ENCODE results near the gene RIC8A. TPM values are rescaled to one million over a fixed set of nuclear protein-coding genes. Genes with fewer than 3 reads are reported as not detected.

Gene RIC8A
- total RNA-seq, 4 donors from 2014 or later, result 76.8 to 137 (median 123) TPM

DNA sequence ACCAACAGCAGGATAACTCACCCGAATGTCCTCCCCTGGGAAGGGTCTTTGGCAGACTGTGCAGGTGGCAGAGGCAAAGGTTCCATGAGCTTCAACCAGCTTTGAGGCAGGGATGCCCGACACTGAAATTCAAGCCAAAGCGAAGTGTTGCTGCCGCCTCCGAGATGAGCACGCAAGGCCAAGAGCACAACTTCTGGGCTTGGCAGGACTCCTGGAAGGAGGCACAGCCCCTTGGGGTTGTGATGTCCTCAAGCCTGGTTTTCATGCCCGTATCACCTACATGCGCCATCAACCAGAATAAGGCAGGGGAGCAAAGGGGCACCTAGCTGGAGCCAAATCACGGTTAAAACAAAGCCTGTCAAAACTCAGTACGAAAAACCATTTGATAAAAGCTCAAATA lies 22.9 kb downstream of the RIC8A start:
- peaks cover 6 to 9% (median 9%) of the 10 kb centered on the region in 4 donors for H3K4me1 ChIP-seq
- intact Hi-C loops (cut with DNase I), result no loop called here
- DNase-seq (ENCODE audit: extremely low spot score), result no peak
- no peaks in the 10 kb centered on the region for H3K9me3 ChIP-seq
- peaks cover 0 to 50% (median 22%) of the 10 kb centered on the region in 4 donors for H3K36me3 ChIP-seq
- H3K4me3 ChIP-seq, result no peak overlapping the region
- TF ChIP-seq, protein P1, sequence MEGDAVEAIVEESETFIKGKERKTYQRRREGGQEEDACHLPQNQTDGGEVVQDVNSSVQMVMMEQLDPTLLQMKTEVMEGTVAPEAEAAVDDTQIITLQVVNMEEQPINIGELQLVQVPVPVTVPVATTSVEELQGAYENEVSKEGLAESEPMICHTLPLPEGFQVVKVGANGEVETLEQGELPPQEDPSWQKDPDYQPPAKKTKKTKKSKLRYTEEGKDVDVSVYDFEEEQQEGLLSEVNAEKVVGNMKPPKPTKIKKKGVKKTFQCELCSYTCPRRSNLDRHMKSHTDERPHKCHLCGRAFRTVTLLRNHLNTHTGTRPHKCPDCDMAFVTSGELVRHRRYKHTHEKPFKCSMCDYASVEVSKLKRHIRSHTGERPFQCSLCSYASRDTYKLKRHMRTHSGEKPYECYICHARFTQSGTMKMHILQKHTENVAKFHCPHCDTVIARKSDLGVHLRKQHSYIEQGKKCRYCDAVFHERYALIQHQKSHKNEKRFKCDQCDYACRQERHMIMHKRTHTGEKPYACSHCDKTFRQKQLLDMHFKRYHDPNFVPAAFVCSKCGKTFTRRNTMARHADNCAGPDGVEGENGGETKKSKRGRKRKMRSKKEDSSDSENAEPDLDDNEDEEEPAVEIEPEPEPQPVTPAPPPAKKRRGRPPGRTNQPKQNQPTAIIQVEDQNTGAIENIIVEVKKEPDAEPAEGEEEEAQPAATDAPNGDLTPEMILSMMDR (IDR thresholded peaks at IDR 0.05), result no peak
- TF ChIP-seq POLR2A (IDR thresholded peaks at IDR 0.05; ENCODE audit: low read depth) (no peak), EP300 (IDR thresholded peaks at IDR 0.05) (no peak), POLR2AphosphoS5 (IDR thresholded peaks at IDR 0.05) (no peak)
- H3K27ac ChIP-seq (replicated peaks in 1 of 4), result no peak overlapping the region
- H3K27me3 ChIP-seq, result no peaks in the 10 kb centered on the region
- 88% methylated on average over 10 of the region's 10 CpGs for WGBS

DNA sequence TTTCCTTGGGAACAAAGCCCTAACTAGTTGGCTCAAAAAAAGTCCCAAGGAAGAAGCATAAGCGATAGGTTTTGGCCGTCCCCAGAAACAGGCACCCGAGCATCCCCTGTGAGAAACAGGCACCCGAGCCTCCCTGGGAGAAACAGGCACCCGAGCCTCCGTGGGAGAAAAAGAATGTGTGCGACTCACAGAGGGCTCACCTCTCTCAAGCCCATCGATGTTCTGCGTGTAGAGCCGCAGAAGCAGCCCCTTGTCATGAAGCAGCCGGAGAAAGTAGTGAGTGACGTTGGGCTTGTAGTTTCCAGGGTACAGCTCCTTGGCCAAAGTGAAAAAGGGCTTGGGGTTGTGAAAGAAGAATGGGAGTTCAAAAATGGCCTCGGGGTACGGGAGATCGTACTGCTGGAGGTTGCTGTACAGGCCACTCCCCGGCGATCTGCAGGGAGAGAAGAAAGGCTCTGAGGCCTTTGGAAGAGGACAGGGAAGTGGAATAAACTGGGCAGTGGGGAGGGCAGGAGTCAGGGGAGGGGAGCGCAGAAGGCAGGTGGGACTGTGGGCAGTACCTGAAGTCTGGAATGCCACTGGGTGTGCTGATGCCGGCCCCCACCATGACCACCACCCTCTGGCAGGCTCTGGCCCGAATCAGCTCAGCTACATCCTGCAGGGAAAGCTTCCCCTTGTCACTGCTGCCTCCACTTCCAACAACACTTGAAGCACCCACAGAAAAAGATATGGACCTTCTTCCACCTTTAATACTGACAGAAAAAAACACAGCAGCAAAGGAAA lies 25.5 kb downstream of the RIC8A start:
- Histone ChIP-seq H3K4me3 (no peak overlapping the region), H3K9me3 (no peaks in the 10 kb centered on the region), H3K36me3 (peaks cover 0 to 43% (median 17%) of the 10 kb centered on the region in 4 donors), H3K27ac (replicated peaks in 1 of 4) (no peak overlapping the region), H3K4me1 (peaks cover 15 to 24% (median 19%) of the 10 kb centered on the region in 4 donors), H3K27me3 (no peaks in the 10 kb centered on the region)
- DNase-seq (ENCODE audit: extremely low spot score), result no peak
- intact Hi-C loops (cut with DNase I), result no loop called here
- TF ChIP-seq EP300 (IDR thresholded peaks at IDR 0.05), result no peak
- no peak for TF ChIP-seq POLR2AphosphoS5 (IDR thresholded peaks at IDR 0.05)
- 90% methylated on average over 20 of the region's 20 CpGs for WGBS

DNA sequence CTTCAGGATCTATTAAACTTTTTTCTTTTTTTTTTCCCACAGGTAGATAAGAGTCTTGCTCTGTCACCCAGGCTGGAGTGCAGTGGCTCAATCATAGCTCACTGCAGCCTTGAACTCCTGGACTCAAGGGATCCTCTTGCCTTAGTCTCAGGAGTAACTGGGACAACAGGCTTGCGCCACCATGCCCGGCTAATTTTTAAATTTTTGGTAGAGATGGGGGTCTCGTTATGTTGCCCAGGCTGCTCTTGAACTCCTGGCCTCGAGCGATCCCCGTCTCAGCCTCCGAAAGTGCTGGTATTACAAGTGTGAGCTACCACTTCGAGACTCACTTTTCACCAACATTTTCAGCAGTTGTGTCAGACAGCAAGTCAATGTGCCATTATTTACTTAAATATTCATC lies 27.7 kb downstream of the RIC8A start:
- H3K9me3 ChIP-seq, result no peaks in the 10 kb centered on the region
- peak overlapping the region; percentile 85 to 98 (median 96) for H3K27ac ChIP-seq (replicated peaks in 1 of 4)
- TF ChIP-seq, protein P1 (IDR thresholded peaks at IDR 0.05), result no peak
- TF ChIP-seq EP300 (IDR thresholded peaks at IDR 0.05), result no peak
- TF ChIP-seq POLR2AphosphoS5 (IDR thresholded peaks at IDR 0.05), result no peak
- no peak for TF ChIP-seq POLR2A (IDR thresholded peaks at IDR 0.05; ENCODE audit: low read depth)
- no peaks in the 10 kb centered on the region for H3K27me3 ChIP-seq
- peaks cover 21 to 34% (median 29%) of the 10 kb centered on the region in 4 donors for H3K4me1 ChIP-seq
- no peak for DNase-seq (ENCODE audit: extremely low spot score)
- WGBS, result 72% methylated on average over 8 of the region's 8 CpGs
- peaks cover 0 to 38% (median 11%) of the 10 kb centered on the region in 4 donors for H3K36me3 ChIP-seq
- H3K4me3 ChIP-seq, result peak overlapping the region; percentile 72 to 100 (median 96)
- intact Hi-C loops (cut with DNase I), result loop anchor here (2.0 kb wide), 1 partner anchor 28 kb away; the partner anchor contains the start of genes BET1L and RIC8A

DNA sequence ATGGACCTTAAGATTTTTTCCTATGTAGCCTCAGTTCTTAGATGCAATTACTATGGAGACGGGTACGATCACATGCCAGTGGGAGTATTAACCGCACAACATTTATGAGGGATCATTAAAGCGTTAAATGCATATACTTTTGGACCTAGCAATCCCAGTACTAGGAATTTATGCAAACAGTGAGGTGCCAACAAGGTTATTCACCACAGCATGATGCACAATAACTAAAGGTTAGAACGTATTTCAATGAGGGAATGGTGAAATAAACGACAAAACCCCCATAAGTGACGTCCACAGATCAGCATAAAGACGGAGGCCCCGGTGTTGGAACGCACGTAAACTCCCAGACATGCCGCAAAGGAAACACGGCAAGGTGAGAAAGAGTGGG lies 28.1 kb downstream of the RIC8A start:
- Histone ChIP-seq H3K27me3 (no peaks in the 10 kb centered on the region), H3K9me3 (no peaks in the 10 kb centered on the region), H3K4me1 (peaks cover 21 to 34% (median 29%) of the 10 kb centered on the region in 4 donors), H3K4me3 (peak overlapping the region; percentile 72 to 100 (median 96)), H3K36me3 (peaks cover 0 to 38% (median 10%) of the 10 kb centered on the region in 4 donors), H3K27ac (replicated peaks in 1 of 4) (peak overlapping the region; percentile 85 to 98 (median 96))
- TF ChIP-seq, protein P1 (IDR thresholded peaks at IDR 0.05), result no peak
- 2% methylated on average over 13 of the region's 13 CpGs for WGBS
- intact Hi-C loops (cut with DNase I), result loop anchor here (2.0 kb wide), 1 partner anchor 29 kb away; the partner anchor contains the start of genes BET1L and RIC8A
- DNase-seq (ENCODE audit: extremely low spot score), result no peak

DNA sequence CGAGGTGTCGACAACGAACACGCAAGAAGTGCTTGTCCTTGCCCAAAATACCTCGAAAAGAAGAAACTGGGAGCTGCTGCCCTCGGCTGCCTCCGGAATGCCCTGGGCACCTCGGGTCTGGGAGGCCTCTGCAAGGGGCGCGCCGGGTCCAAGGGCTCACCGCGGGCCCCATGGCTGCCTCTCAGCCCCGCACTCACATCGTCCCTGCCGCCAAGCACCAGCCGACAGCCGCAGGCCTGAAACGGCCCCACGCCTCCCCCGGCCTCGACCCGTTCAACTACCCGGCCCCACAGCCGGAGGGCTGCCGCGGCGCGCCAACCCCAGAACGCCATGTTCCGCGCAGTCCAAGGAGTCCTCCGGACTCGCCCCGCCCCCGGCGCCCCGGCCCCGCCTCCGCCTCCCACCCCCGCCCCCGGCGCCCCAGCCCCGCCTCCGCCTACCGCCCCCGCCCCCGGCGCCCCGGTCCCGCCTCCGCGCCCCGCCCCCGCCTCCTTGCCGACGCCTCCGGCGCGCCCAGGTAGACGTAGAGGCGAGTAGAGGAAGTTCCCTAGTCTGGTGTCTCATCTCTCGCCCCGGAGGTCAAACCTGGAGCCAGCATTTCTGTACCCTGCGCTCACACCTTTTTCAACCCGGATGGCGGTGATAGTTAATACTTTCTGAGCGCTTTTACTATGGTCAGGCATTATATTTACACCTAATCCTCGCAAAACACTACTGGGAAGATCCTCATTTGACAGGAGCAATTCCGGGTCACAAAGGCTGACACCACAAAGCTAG lies 28.7 kb downstream of the RIC8A start, which contains the start of gene SIRT3:
Gene SIRT3 (minus strand): TSS at position 346 of the 777 bp plus-strand sequence. CDS start 14 bp downstream, at position 332.
- peak within 1 kb of the TSS; percentile 85 to 98 (median 96) for H3K27ac ChIP-seq (replicated peaks in 1 of 4)
- H3K4me1 ChIP-seq, result peaks cover 26 to 34% (median 29%) of the 10 kb centered on the region in 4 donors
- peak; percentile 93 for DNase-seq (ENCODE audit: extremely low spot score)
- no peaks in the 10 kb centered on the region for H3K27me3 ChIP-seq
- peak; percentile 69 to 80 for TF ChIP-seq POLR2AphosphoS5 (IDR thresholded peaks at IDR 0.05)
- no peak for TF ChIP-seq EP300 (IDR thresholded peaks at IDR 0.05)
- TF ChIP-seq, protein P1 (IDR thresholded peaks at IDR 0.05), result peak in 2 of 3 experiments; percentile 14 to 44
- peak; percentile 42 for TF ChIP-seq POLR2A (IDR thresholded peaks at IDR 0.05; ENCODE audit: low read depth)
- H3K9me3 ChIP-seq, result no peaks in the 10 kb centered on the region
- 2% methylated on average over 12 of the region's 70 CpGs for WGBS
- H3K4me3 ChIP-seq, result peak within 1 kb of the TSS; percentile 72 to 100 (median 96)
- peaks cover 0 to 39% (median 15%) of the 10 kb centered on the region in 4 donors for H3K36me3 ChIP-seq
- intact Hi-C loops (cut with DNase I), result loop anchor here (2.0 kb wide), 1 partner anchor 29 kb away; the partner anchor contains the start of genes BET1L and RIC8A
